ENCODE results near the gene PDS5A. TPM values are rescaled to one million over a fixed set of nuclear protein-coding genes. Genes with fewer than 3 reads are reported as not detected.
A peak's percentile ranks its signal among the peaks of the same experiment; 100 is the strongest.

Gene PDS5A
- total RNA-seq, 1 donor from 2014 or later: 66.0 TPM

DNA sequence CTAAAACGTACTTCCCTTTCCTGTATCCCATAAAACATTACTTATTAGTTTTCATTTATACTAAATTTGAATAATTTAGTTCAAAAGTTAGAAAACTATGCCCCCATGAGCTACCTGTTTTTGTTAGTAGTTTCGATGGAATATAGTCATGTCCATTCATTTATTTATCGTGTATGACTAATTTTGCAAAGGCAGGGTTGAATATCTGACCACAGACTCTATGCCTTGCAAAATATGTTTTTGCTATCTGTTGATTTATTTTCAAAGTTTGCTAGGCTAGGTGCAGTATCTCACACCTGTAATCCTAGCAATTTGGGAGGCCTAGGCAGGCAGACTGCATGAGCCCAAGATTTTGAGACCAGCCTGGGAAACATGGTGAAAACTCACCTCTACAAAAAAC, 78.4 kb downstream of the PDS5A start:
- no peak for DNase-seq
- no peak overlapping the region for H3K27ac Mint-ChIP-seq (ENCODE audit: unreplicated experiment)
- TF ChIP-seq, protein P1, sequence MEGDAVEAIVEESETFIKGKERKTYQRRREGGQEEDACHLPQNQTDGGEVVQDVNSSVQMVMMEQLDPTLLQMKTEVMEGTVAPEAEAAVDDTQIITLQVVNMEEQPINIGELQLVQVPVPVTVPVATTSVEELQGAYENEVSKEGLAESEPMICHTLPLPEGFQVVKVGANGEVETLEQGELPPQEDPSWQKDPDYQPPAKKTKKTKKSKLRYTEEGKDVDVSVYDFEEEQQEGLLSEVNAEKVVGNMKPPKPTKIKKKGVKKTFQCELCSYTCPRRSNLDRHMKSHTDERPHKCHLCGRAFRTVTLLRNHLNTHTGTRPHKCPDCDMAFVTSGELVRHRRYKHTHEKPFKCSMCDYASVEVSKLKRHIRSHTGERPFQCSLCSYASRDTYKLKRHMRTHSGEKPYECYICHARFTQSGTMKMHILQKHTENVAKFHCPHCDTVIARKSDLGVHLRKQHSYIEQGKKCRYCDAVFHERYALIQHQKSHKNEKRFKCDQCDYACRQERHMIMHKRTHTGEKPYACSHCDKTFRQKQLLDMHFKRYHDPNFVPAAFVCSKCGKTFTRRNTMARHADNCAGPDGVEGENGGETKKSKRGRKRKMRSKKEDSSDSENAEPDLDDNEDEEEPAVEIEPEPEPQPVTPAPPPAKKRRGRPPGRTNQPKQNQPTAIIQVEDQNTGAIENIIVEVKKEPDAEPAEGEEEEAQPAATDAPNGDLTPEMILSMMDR (IDR thresholded peaks at IDR 0.05; ENCODE audit: partially characterized antibody, unreplicated experiment): no peak
- no peaks in the 10 kb centered on the region for H3K27me3 Mint-ChIP-seq (ENCODE audit: unreplicated experiment)
- H3K9me3 Mint-ChIP-seq (ENCODE audit: unreplicated experiment): no peaks in the 10 kb centered on the region
- no peaks in the 10 kb centered on the region for H3K36me3 Mint-ChIP-seq (ENCODE audit: unreplicated experiment)
- no peaks in the 10 kb centered on the region for H3K4me1 Mint-ChIP-seq (ENCODE audit: low read depth, unreplicated experiment)
- no peak overlapping the region for H3K4me3 Mint-ChIP-seq (ENCODE audit: unreplicated experiment)

DNA sequence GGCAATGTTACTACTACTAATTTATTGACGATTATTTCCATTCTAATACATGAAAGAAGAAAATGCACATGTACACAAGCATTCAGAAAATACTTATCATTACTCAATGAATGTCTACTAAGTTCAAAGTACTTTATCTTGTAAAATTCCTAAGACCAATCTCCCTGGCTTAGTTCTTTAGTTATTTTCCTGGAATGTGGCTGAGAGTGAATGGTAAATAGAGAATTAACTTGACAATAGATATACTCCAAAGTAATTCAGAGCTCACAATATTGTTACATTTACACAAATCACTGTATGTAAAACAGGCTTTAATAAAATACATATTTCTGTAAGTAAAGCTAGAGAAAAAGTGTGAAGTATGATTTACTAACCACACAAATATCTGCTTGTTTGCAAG, 79.7 kb downstream of the PDS5A start:
- Mint-ChIP-seq H3K9me3 (ENCODE audit: unreplicated experiment) (no peaks in the 10 kb centered on the region), H3K4me3 (ENCODE audit: unreplicated experiment) (no peak overlapping the region), H3K36me3 (ENCODE audit: unreplicated experiment) (no peaks in the 10 kb centered on the region), H3K27me3 (ENCODE audit: unreplicated experiment) (no peaks in the 10 kb centered on the region), H3K27ac (ENCODE audit: unreplicated experiment) (no peak overlapping the region), H3K4me1 (ENCODE audit: low read depth, unreplicated experiment) (no peaks in the 10 kb centered on the region)
- no peak for DNase-seq
- TF ChIP-seq, protein P1 (IDR thresholded peaks at IDR 0.05; ENCODE audit: partially characterized antibody, unreplicated experiment): no peak

DNA sequence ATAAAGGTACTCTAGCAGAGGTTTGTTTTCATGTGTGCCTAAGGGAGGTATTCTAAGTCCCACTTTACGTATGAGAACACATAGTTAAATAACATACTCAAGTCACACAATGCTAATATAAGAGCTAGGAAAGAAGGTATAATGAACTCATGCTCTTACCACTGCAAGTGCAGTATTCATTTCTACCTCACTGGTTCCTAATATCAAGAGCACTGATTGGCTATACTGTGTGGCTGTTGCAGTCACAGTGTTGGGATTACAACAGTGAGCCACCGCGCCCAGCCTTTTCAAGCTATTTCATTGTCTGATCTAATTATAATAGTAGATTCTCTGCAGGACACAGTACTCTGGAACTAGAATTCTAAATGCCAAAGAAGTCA, 84.0 kb downstream of the PDS5A start:
- H3K4me3 Mint-ChIP-seq (ENCODE audit: unreplicated experiment): no peak overlapping the region
- DNase-seq: no peak
- H3K4me1 Mint-ChIP-seq (ENCODE audit: low read depth, unreplicated experiment): peaks cover 2% of the 10 kb centered on the region
- no peaks in the 10 kb centered on the region for H3K27me3 Mint-ChIP-seq (ENCODE audit: unreplicated experiment)
- H3K36me3 Mint-ChIP-seq (ENCODE audit: unreplicated experiment): no peaks in the 10 kb centered on the region
- H3K27ac Mint-ChIP-seq (ENCODE audit: unreplicated experiment): no peak overlapping the region
- TF ChIP-seq, protein P1 (IDR thresholded peaks at IDR 0.05; ENCODE audit: partially characterized antibody, unreplicated experiment): no peak
- H3K9me3 Mint-ChIP-seq (ENCODE audit: unreplicated experiment): no peaks in the 10 kb centered on the region

DNA sequence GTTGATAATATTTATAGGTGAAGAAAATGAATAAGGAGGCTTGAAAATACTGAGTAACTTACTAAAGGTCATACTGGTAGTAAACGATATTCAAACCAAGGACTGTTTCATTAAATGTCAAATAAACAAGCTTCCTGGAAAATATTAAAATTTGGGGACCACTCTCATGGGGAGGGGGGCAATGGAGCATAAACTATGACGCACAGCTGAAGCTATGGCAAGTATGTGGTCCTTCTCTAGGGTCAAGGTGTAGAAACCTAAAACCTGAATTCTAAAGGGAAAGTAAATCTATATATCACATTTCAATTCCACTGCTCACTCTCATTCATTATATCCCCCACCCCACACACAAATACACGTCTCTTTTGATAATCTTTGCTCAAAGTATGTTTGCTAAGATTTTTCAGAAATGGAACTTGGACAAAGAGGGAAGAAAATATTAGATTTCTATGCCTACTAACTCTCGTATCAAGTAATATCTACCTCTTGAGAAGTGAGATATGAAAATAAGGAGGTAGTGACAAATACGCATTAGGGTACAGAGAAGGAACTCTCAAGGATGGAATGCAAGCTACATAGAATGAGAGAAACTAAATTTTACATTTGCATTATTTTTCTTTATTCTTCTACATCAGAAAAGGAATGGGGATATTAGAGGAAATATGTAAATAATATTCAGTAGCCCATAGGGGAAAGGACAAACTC, 84.6 kb downstream of the PDS5A start:
- H3K4me1 Mint-ChIP-seq (ENCODE audit: low read depth, unreplicated experiment): peaks cover 2% of the 10 kb centered on the region
- no peaks in the 10 kb centered on the region for H3K9me3 Mint-ChIP-seq (ENCODE audit: unreplicated experiment)
- H3K27ac Mint-ChIP-seq (ENCODE audit: unreplicated experiment): no peak overlapping the region
- H3K27me3 Mint-ChIP-seq (ENCODE audit: unreplicated experiment): no peaks in the 10 kb centered on the region
- H3K36me3 Mint-ChIP-seq (ENCODE audit: unreplicated experiment): no peaks in the 10 kb centered on the region
- no peak for DNase-seq
- TF ChIP-seq, protein P1 (IDR thresholded peaks at IDR 0.05; ENCODE audit: partially characterized antibody, unreplicated experiment): no peak
- H3K4me3 Mint-ChIP-seq (ENCODE audit: unreplicated experiment): no peak overlapping the region

DNA sequence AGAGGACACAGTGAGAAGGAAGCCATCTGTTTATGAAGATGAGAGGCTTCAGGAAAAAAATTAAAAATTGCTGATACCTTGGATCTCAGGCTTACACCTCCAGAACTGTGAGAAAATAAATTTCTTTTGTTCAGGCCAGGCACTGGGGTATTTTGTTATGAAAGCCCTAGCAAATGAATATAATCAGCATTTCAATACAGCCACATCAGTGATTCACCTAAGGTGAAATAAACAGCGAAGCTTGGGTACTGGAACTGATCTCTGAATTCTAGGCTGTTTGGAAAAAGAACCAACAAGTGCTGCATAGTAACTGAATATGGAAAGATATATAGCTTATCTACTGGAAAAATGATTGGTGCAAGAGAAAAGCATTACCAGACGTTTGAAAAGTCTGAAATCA, 88.5 kb downstream of the PDS5A start:
- Mint-ChIP-seq H3K4me3 (ENCODE audit: unreplicated experiment) (no peak overlapping the region), H3K9me3 (ENCODE audit: unreplicated experiment) (peaks cover 2% of the 10 kb centered on the region), H3K27me3 (ENCODE audit: unreplicated experiment) (peaks cover 3% of the 10 kb centered on the region), H3K27ac (ENCODE audit: unreplicated experiment) (peak overlapping the region; percentile 67), H3K36me3 (ENCODE audit: unreplicated experiment) (peaks cover 6% of the 10 kb centered on the region), H3K4me1 (ENCODE audit: low read depth, unreplicated experiment) (peaks cover 2% of the 10 kb centered on the region)
- DNase-seq: no peak
- TF ChIP-seq, protein P1 (IDR thresholded peaks at IDR 0.05; ENCODE audit: partially characterized antibody, unreplicated experiment): no peak
